ENCODE data around the gene HOXD9.

GRCh38 chr2:176095421-176095820 lies 27.1 kb upstream of the HOXD9 start:
- TF ChIP-seq YY1 (IDR thresholded peaks at IDR 0.05; ENCODE audit: low read depth) (no peak), REST (IDR thresholded peaks at IDR 0.05; ENCODE audit: low read depth) (no peak)

All from Ishikawa (cell line).